ENCODE results near the gene PTPRU. TPM values are rescaled to one million over a fixed set of nuclear protein-coding genes. Genes with fewer than 3 reads are reported as not detected.

PTPRU gene
- total RNA-seq, 6 donors from 2014 or later, result 44.5 to 87.2 (median 70.1) TPM

GRCh38 chr1:29201595-29202051, 34.7 kb upstream of the PTPRU start:
- peaks cover 0 to 67% (median 14%) of the 10 kb centered on the region in 4 donors for H3K36me3 ChIP-seq
- no peak for TF ChIP-seq EP300 (IDR thresholded peaks at IDR 0.05)
- no peak for TF ChIP-seq CTCF (IDR thresholded peaks at IDR 0.05)
- no peak for TF ChIP-seq POLR2A (IDR thresholded peaks at IDR 0.05)
- no peak for TF ChIP-seq POLR2AphosphoS5 (IDR thresholded peaks at IDR 0.05)
- H3K4me1 ChIP-seq, result peaks cover 12 to 18% (median 13%) of the 10 kb centered on the region in 4 donors
- no peak overlapping the region for H3K4me3 ChIP-seq
- H3K9me3 ChIP-seq, result no peaks in the 10 kb centered on the region
- 85% methylated on average over 6 of the region's 6 CpGs for WGBS, 2 donors
- no peak for DNase-seq
- peak overlapping the region; percentile 72 to 90 (median 80) for H3K27ac ChIP-seq
- no peak for ATAC-seq (ENCODE audit: low FRiP score in 2 of 2)
- H3K27me3 ChIP-seq, result no peaks in the 10 kb centered on the region

- ATAC-seq (ENCODE audit: low FRiP score in 2 of 2) (peak; percentile 58 to 76), DNase-seq (peak in 1 of 2 donors; percentile 32)
- Histone ChIP-seq H3K36me3 (peaks cover 0 to 65% (median 14%) of the 10 kb centered on the region in 4 donors), H3K9me3 (no peaks in the 10 kb centered on the region), H3K4me3 (no peak overlapping the region), H3K27ac (peak overlapping the region; percentile 72 to 90 (median 80)), H3K27me3 (no peaks in the 10 kb centered on the region), H3K4me1 (peaks cover 12 to 18% (median 13%) of the 10 kb centered on the region in 4 donors)
- WGBS, 2 donors, result 60 to 83% methylated on average over 1 of the region's 1 CpG
- TF ChIP-seq CTCF (IDR thresholded peaks at IDR 0.05), result no peak
- TF ChIP-seq EP300 (IDR thresholded peaks at IDR 0.05), result no peak
- TF ChIP-seq POLR2AphosphoS5 (IDR thresholded peaks at IDR 0.05), result no peak
- no peak for TF ChIP-seq POLR2A (IDR thresholded peaks at IDR 0.05)
These were observed 34.3 kb upstream of the PTPRU start for GRCh38 chr1:29202053-29202452.

- 27 to 45% methylated on average over 10 to 14 of the region's 14 CpGs for WGBS, 2 donors
- Histone ChIP-seq H3K27ac (peak overlapping the region; percentile 72 to 90 (median 80)), H3K27me3 (no peaks in the 10 kb centered on the region), H3K9me3 (no peaks in the 10 kb centered on the region), H3K4me3 (no peak overlapping the region), H3K36me3 (peaks cover 0 to 63% (median 14%) of the 10 kb centered on the region in 4 donors), H3K4me1 (peaks cover 12 to 18% (median 13%) of the 10 kb centered on the region in 4 donors)
- ATAC-seq (ENCODE audit: low FRiP score in 2 of 2) (peak; percentile 95 to 96), DNase-seq (peak; percentile 64 to 95)
- no peak for TF ChIP-seq POLR2A (IDR thresholded peaks at IDR 0.05)
- peak; percentile 93 to 97 (median 94) for TF ChIP-seq CTCF (IDR thresholded peaks at IDR 0.05)
- peak; percentile 63 to 80 for TF ChIP-seq POLR2AphosphoS5 (IDR thresholded peaks at IDR 0.05)
- peak in 1 of 4 donors; percentile 77 for TF ChIP-seq EP300 (IDR thresholded peaks at IDR 0.05)
These were observed 33.6 kb upstream of the PTPRU start for GRCh38 chr1:29202584-29203340.

GRCh38 chr1:29208442-29208841, 27.9 kb upstream of the PTPRU start:
- 47 to 53% methylated on average over 4 of the region's 4 CpGs for WGBS, 2 donors

More at GRCh38 chr1:29208442-29208841, 27.9 kb upstream of the PTPRU start:
- H3K9me3 ChIP-seq, result no peaks in the 10 kb centered on the region
- H3K27ac ChIP-seq, result no peak overlapping the region
- peaks cover 0 to 56% (median 14%) of the 10 kb centered on the region in 4 donors for H3K36me3 ChIP-seq
- H3K4me1 ChIP-seq, result no peaks in the 10 kb centered on the region
- H3K4me3 ChIP-seq, result no peak overlapping the region
- TF ChIP-seq CTCF (IDR thresholded peaks at IDR 0.05), result no peak
- TF ChIP-seq POLR2AphosphoS5 (IDR thresholded peaks at IDR 0.05), result no peak
- TF ChIP-seq EP300 (IDR thresholded peaks at IDR 0.05), result no peak
- TF ChIP-seq POLR2A (IDR thresholded peaks at IDR 0.05), result no peak
- DNase-seq, result no peak
- no peak for ATAC-seq (ENCODE audit: low FRiP score in 2 of 2)
- no peaks in the 10 kb centered on the region for H3K27me3 ChIP-seq

Data from upper lobe of left lung (tissue), 6 donors.